MM.1S (cell line): Measurements from ENCODE around the gene AGAP1.

Source experiments
- DNase-seq: peaks from one replicate; pipeline ENCODE4 v3.0.0-alpha.2; 2015
- H2AFZ ChIP-seq: fragments of 300-600 bp; sonication (generic); 2 replicates; pipeline ENCODE4 v1.6.0; 2016; ENCODE audit warnings: antibody characterized with exemption, low read length
- H3F3A ChIP-seq: fragments of 300-600 bp; sonication (generic); 2 replicates; pipeline ENCODE4 v1.6.1; 2016; ENCODE audit warnings: mild to moderate bottlenecking, antibody characterized with exemption, low read length, moderate library complexity, mixed read lengths; ENCODE audit not compliant: insufficient read depth
- H3K27ac ChIP-seq: fragments of 300-600 bp; sonication (generic); 2 replicates; pipeline ENCODE4 v1.5.1; 2016; ENCODE audit warnings: mild to moderate bottlenecking, low read length
- H3K27me3 ChIP-seq: fragments of 300-600 bp; sonication (generic); replicated peaks from 2 replicates; pipeline ENCODE4 v1.6.0; 2016; ENCODE audit warnings: low read length; ENCODE audit not compliant: insufficient read depth
- H3K36me3 ChIP-seq: fragments of 300-600 bp; sonication (generic); replicated peaks from 2 replicates; pipeline ENCODE4 v1.6.1; 2016; ENCODE audit warnings: mild to moderate bottlenecking, low read length, mixed read lengths; ENCODE audit not compliant: insufficient read depth
- H3K4me1 ChIP-seq: fragments of 300-600 bp; sonication (generic); 2 replicates; pipeline ENCODE4 v1.6.1; 2016; ENCODE audit warnings: low read length, mixed read lengths
- H3K4me2 ChIP-seq: fragments of 300-600 bp; sonication (generic); 2 replicates; pipeline ENCODE4 v1.6.0; 2016; ENCODE audit warnings: low read depth, low read length
- H3K4me3 ChIP-seq: fragments of 300-600 bp; sonication (generic); 2 replicates; pipeline ENCODE4 v1.5.1; 2016; ENCODE audit warnings: low read length, mixed read lengths
- H3K79me2 ChIP-seq: fragments of 300-600 bp; sonication (generic); 2 replicates; pipeline ENCODE4 v1.6.1; 2016; ENCODE audit warnings: mixed run types, low read length, mixed read lengths
- H3K9ac ChIP-seq: fragments of 300-600 bp; sonication (generic); 2 replicates; pipeline ENCODE4 v1.6.1; 2016; ENCODE audit warnings: low read length, mixed read lengths
- H3K9me2 ChIP-seq: fragments of 300-600 bp; sonication (generic); replicated peaks from 2 replicates; pipeline ENCODE4 v1.6.1; 2016; ENCODE audit warnings: mild to moderate bottlenecking, low read length, mixed read lengths; ENCODE audit not compliant: insufficient read depth
- H3K9me3 ChIP-seq: fragments of 300-600 bp; sonication (generic); replicated peaks from 2 replicates; pipeline ENCODE4 v1.6.1; 2016; ENCODE audit warnings: mild to moderate bottlenecking, low read length, mixed read lengths; ENCODE audit not compliant: insufficient read depth
- H4K20me1 ChIP-seq: fragments of 300-600 bp; sonication (generic); 2 replicates; pipeline ENCODE4 v1.6.1; 2016; ENCODE audit warnings: mild to moderate bottlenecking, low read length, moderate library complexity, mixed read lengths; ENCODE audit not compliant: insufficient read depth
- CTCF ChIP-seq: fragments of 300-600 bp; sonication (generic); IDR thresholded peaks from 2 replicates; pipeline ENCODE4 v1.5.1; 2016; ENCODE audit warnings: antibody characterized with exemption, low read length, mixed read lengths
- EZH2 ChIP-seq: fragments of 300-600 bp; sonication (generic); optimal IDR thresholded peaks from 2 replicates; pipeline ENCODE3; 2017; ENCODE audit warnings: low read depth, mild to moderate bottlenecking, antibody characterized with exemption, low read length, mixed read lengths
- EZH2phosphoT487 ChIP-seq: fragments of 300-600 bp; sonication (generic); IDR thresholded peaks from 2 replicates; pipeline ENCODE4 v1.6.1; 2018; ENCODE audit warnings: antibody characterized with exemption, low read length

The AGAP1 gene

GRCh38 chr2:235709124-235709813, 215.4 kb downstream of the AGAP1 start:
- DNase-seq = no peak
- Histone ChIP-seq H3K4me1 (no peaks in the 10 kb centered on the region), H2AFZ (no peak overlapping the region)

GRCh38 chr2:235709969-235710879, 216.4 kb downstream of the AGAP1 start:
- Histone ChIP-seq H3K79me2 (peaks cover 44% of the 10 kb centered on the region), H3K4me1 (no peaks in the 10 kb centered on the region), H3K4me2 (no peak overlapping the region), H3F3A (no peaks in the 10 kb centered on the region), H3K36me3 (no peaks in the 10 kb centered on the region), H3K27me3 (no peaks in the 10 kb centered on the region), H3K9me3 (no peaks in the 10 kb centered on the region), H3K9me2 (no peaks in the 10 kb centered on the region), H3K4me3 (no peak overlapping the region), H3K9ac (no peak overlapping the region), H3K27ac (no peak overlapping the region), H2AFZ (no peak overlapping the region), H4K20me1 (no peaks in the 10 kb centered on the region)
- DNase-seq = no peak
- TF ChIP-seq EZH2 (no peak), CTCF (no peak), EZH2phosphoT487 (no peak)

More at GRCh38 chr2:235709124-235709813, 215.4 kb downstream of the AGAP1 start:
- Histone ChIP-seq H3K79me2 (peaks cover 47% of the 10 kb centered on the region), H4K20me1 (no peaks in the 10 kb centered on the region), H3K9ac (no peak overlapping the region), H3K27ac (no peak overlapping the region), H3K4me3 (no peak overlapping the region), H3K9me2 (no peaks in the 10 kb centered on the region), H3K4me2 (no peak overlapping the region), H3K9me3 (no peaks in the 10 kb centered on the region), H3K27me3 (no peaks in the 10 kb centered on the region), H3F3A (no peaks in the 10 kb centered on the region), H3K36me3 (no peaks in the 10 kb centered on the region)
- TF ChIP-seq CTCF = no peak
- TF ChIP-seq EZH2 = no peak
- no peak for TF ChIP-seq EZH2phosphoT487

GRCh38 chr2:235710933-235711332, 217.1 kb downstream of the AGAP1 start:
- Histone ChIP-seq H3K9ac (no peak overlapping the region), H3K27me3 (no peaks in the 10 kb centered on the region), H3K36me3 (no peaks in the 10 kb centered on the region), H2AFZ (no peak overlapping the region), H3K79me2 (peaks cover 40% of the 10 kb centered on the region), H3K4me3 (no peak overlapping the region), H3K4me1 (no peaks in the 10 kb centered on the region), H3F3A (no peaks in the 10 kb centered on the region), H3K4me2 (no peak overlapping the region), H3K9me2 (no peaks in the 10 kb centered on the region), H4K20me1 (no peaks in the 10 kb centered on the region), H3K9me3 (no peaks in the 10 kb centered on the region), H3K27ac (no peak overlapping the region)
- TF ChIP-seq EZH2 (no peak), EZH2phosphoT487 (no peak), CTCF (no peak)
- no peak for DNase-seq
